ENCODE measurements around the gene ALOX15.

DNA sequence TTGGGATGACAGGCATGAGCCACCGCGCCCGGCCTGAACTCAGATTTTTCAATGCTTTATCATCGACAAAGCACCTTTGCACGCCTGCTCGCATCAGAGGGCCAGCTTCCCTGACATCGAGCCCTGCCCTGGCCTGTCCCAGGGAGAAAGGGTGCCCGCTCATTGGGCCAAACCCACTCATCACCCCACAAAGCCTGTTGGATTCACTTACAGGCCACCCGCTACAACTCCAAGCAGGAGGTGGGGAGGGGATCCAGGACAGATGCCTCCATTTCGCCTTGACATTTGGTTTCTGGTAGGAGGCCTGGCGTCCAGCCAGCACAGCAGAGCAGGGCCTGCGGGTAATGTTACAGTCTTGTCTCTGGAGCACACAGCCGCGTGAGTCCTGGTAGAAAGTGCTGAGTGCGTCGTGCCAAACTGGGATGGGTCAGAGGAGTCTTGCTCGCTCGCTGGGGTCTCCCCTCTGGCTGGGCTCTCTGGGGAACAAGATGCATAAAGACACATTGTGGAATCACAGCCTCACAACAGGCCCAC lies 37.3 kb downstream of the ALOX15 start:
- TF ChIP-seq CTCF (IDR thresholded peaks at IDR 0.05) (no peak), POLR2AphosphoS5 (IDR thresholded peaks at IDR 0.05) (peak in 1 of 2 donors; percentile 53), POLR2A (IDR thresholded peaks at IDR 0.05; ENCODE audit: low read depth) (no peak)

Measured in esophagus muscularis mucosa (tissue), 3 donors.